H1 (cell line): Measurements from ENCODE around the gene SNED1. TPM values are rescaled to one million over a fixed set of nuclear protein-coding genes. Genes with fewer than 3 reads are reported as not detected.

ENCODE experiments used
- CTCF ChIA-PET: fragments of 300-600 bp; sonication (Branson Sonifier 250); formaldehyde crosslinking; loops from one replicate; lab custom pipeline; 2021; ENCODE audit not compliant: partially characterized antibody; lab: Charles Lee
- POLR2A ChIA-PET: fragments of 300-600 bp; sonication (Branson Sonifier 250); formaldehyde crosslinking; loops from one replicate; lab custom pipeline; 2021; ENCODE audit warnings: inconsistent platforms; ENCODE audit not compliant: partially characterized antibody; lab: Charles Lee
- DNase-seq, 2 experiments: peaks; one replicate each; pipeline versions ENCODE4 v3.0.0 to v3.0.0-alpha.2; 2010 to 2022; ENCODE audit warnings: low spot score in 2 of 2, low read depth in 1 of 2, mixed read lengths in 1 of 2
- FAIRE-seq: peaks from 2 replicates; lab custom pipeline; 2011; peaks lifted over from hg19 to GRCh38; lab: Jason Lieb, UNC
- H2AFZ ChIP-seq: 2 replicates; pipeline ENCODE4 v1.8.1; 2012; ENCODE audit warnings: low read length, inconsistent platforms
- H2AK5ac ChIP-seq: 2 replicates; pipeline ENCODE4 v1.6.1; 2013; ENCODE audit warnings: low read depth, low read length
- H2BK120ac ChIP-seq: replicated peaks from 2 replicates; pipeline ENCODE3; 2013; ENCODE audit warnings: low read depth, low read length, inconsistent platforms
- H2BK12ac ChIP-seq: 2 replicates; pipeline ENCODE4 v1.6.1; 2013; ENCODE audit warnings: low read depth, low read length
- H2BK15ac ChIP-seq: 2 replicates; pipeline ENCODE4 v1.6.1; 2013; ENCODE audit warnings: low read length
- H2BK20ac ChIP-seq: 2 replicates; pipeline ENCODE4 v1.6.1; 2013; ENCODE audit warnings: low read length
- H2BK5ac ChIP-seq: 2 replicates; pipeline ENCODE4 v1.6.1; 2013; ENCODE audit warnings: low read depth, low read length
- H3K14ac ChIP-seq: 2 replicates; pipeline ENCODE4 v1.6.1; 2013; ENCODE audit warnings: inconsistent platforms; ENCODE audit not compliant: insufficient read length
- H3K18ac ChIP-seq: 2 replicates; pipeline ENCODE4 v1.6.1; 2013; ENCODE audit warnings: low read length; ENCODE audit errors: extremely low read depth
- H3K23ac ChIP-seq: 2 replicates; pipeline ENCODE4 v1.6.1; 2013; ENCODE audit warnings: inconsistent platforms; ENCODE audit not compliant: insufficient read length
- H3K23me2 ChIP-seq: 2 replicates; pipeline ENCODE4 v1.6.1; 2013; ENCODE audit warnings: low read depth, low read length
- H3K27ac ChIP-seq: 2 replicates; pipeline ENCODE4 v1.6.1; 2011; ENCODE audit warnings: low read depth, low read length, inconsistent platforms
- H3K27me3 ChIP-seq, 4 experiments: replicated peaks in 1 of 4; 1 replicate in 1 of 4; 2 replicates in 3 of 4; pipeline versions ENCODE4 v1.6.1 to v1.8.1; 2011 to 2013; ENCODE audit warnings: low read length in 3 of 4, mild to moderate bottlenecking in 3 of 4, inconsistent platforms in 2 of 4, mixed read lengths in 2 of 4, moderate library complexity in 1 of 4; ENCODE audit not compliant: control insufficient read depth in 3 of 4, insufficient read depth in 3 of 4; ENCODE audit errors: extremely low read depth in 1 of 4
- H3K36me3 ChIP-seq, 4 experiments: 2 replicates each; pipeline versions ENCODE4 v1.6.1 to v1.8.1; 2011 to 2013; ENCODE audit warnings: mild to moderate bottlenecking in 4 of 4, low read length in 3 of 4, moderate library complexity in 2 of 4, control low read depth in 1 of 4, inconsistent platforms in 1 of 4; ENCODE audit not compliant: insufficient read depth in 4 of 4, control insufficient read depth in 2 of 4
- H3K4ac ChIP-seq: replicated peaks from 2 replicates; pipeline ENCODE3; 2013; ENCODE audit warnings: low read length, low read depth, mixed read lengths, inconsistent platforms; ENCODE audit not compliant: insufficient read length
- H3K4me1 ChIP-seq, 4 experiments: replicated peaks in 1 of 4; 1 replicate in 1 of 4; 2 replicates in 3 of 4; pipeline versions ENCODE4 v1.6.1 to v1.8.1; 2011 to 2013; ENCODE audit warnings: low read length in 3 of 4, inconsistent platforms in 2 of 4, mixed read lengths in 1 of 4; ENCODE audit not compliant: insufficient read depth in 4 of 4, control insufficient read depth in 3 of 4
- H3K4me2 ChIP-seq, 2 experiments: 2 replicates each; pipeline versions ENCODE4 v1.6.1 to v1.8.1; 2011 to 2013; ENCODE audit warnings: low read depth in 2 of 2, low read length in 2 of 2, control low read depth in 1 of 2, inconsistent platforms in 1 of 2, mild to moderate bottlenecking in 1 of 2; ENCODE audit not compliant: insufficient read depth in 1 of 2
- H3K4me3 ChIP-seq, 4 experiments: fragments of 200-600, 300-600 bp in 1 of 4; sonication (generic), shearing (Covaris generic), sonication (Bioruptor Twin) in 1 of 4; 2 replicates each; pipeline versions ENCODE4 v1.5.1 to v1.8.1; 2011 to 2016; ENCODE audit warnings: low read length in 4 of 4, low read depth in 3 of 4, control low read depth in 2 of 4, inconsistent platforms in 2 of 4, mild to moderate bottlenecking in 2 of 4, mixed read lengths in 1 of 4, moderate library complexity in 1 of 4; ENCODE audit not compliant: insufficient read depth in 2 of 4; ENCODE audit errors: extremely low read depth in 1 of 4
- H3K56ac ChIP-seq: replicated peaks from 2 replicates; pipeline ENCODE3; 2013; ENCODE audit warnings: low read depth, mild to moderate bottlenecking, mixed read lengths, low read length, inconsistent platforms; ENCODE audit not compliant: insufficient read length
- H3K79me1 ChIP-seq: 2 replicates; pipeline ENCODE4 v1.6.1; 2013; ENCODE audit warnings: low read depth, low read length, control low read depth
- H3K79me2 ChIP-seq, 2 experiments: 2 replicates each; pipeline versions ENCODE4 v1.6.1 to v1.8.1; 2012 to 2013; ENCODE audit warnings: low read length in 2 of 2, mild to moderate bottlenecking in 2 of 2, inconsistent platforms in 1 of 2; ENCODE audit not compliant: insufficient read depth in 2 of 2, control insufficient read depth in 1 of 2
- H3K9ac ChIP-seq, 4 experiments: replicated peaks in 1 of 4; 1 replicate in 1 of 4; 2 replicates in 3 of 4; pipeline versions ENCODE4 v1.6.1 to v1.8.1; 2011 to 2013; ENCODE audit warnings: low read depth in 3 of 4, low read length in 3 of 4, control low read depth in 2 of 4, mild to moderate bottlenecking in 2 of 4, moderate library complexity in 2 of 4, inconsistent platforms in 1 of 4; ENCODE audit errors: extremely low read depth in 1 of 4
- H3K9me3 ChIP-seq, 2 experiments: 2 replicates each; pipeline versions ENCODE4 v1.6.1 to v1.8.1; 2012 to 2013; ENCODE audit warnings: mild to moderate bottlenecking in 2 of 2, moderate library complexity in 2 of 2, control low read depth in 1 of 2, inconsistent platforms in 1 of 2, low read depth in 1 of 2, low read length in 1 of 2, mixed read lengths in 1 of 2; ENCODE audit not compliant: insufficient read depth in 2 of 2
- H4K20me1 ChIP-seq, 2 experiments: replicated peaks in 1 of 2; 2 replicates each; pipeline versions ENCODE3 to v1.8.1; 2011 to 2013; ENCODE audit warnings: inconsistent platforms in 2 of 2, low read length in 2 of 2, mild to moderate bottlenecking in 1 of 2; ENCODE audit not compliant: insufficient read depth in 2 of 2, control insufficient read depth in 1 of 2
- H4K5ac ChIP-seq: 2 replicates; pipeline ENCODE4 v1.6.1; 2013; ENCODE audit warnings: low read length, low read depth, mixed read lengths, inconsistent platforms; ENCODE audit not compliant: insufficient read length
- H4K8ac ChIP-seq: 2 replicates; pipeline ENCODE4 v1.8.0; 2013; ENCODE audit warnings: mild to moderate bottlenecking, moderate library complexity, low read length, inconsistent platforms; ENCODE audit not compliant: insufficient read depth; ENCODE audit errors: extremely low read depth
- H4K91ac ChIP-seq: replicated peaks from 2 replicates; pipeline ENCODE3; 2013; ENCODE audit warnings: low read length, mixed read lengths, inconsistent platforms; ENCODE audit not compliant: insufficient read length
- ASH2L ChIP-seq: fragments of 200-600, 300-600 bp; sonication (generic); IDR thresholded peaks from one replicate; pipeline ENCODE4 v1.7.1; 2017; ENCODE audit warnings: low read length
- CEBPB ChIP-seq: IDR thresholded peaks from 2 replicates; pipeline ENCODE4 v1.6.1; 2012; ENCODE audit warnings: low read depth, low read length
- NANOG ChIP-seq: IDR thresholded peaks from 2 replicates; pipeline ENCODE4 v1.6.1; 2011; ENCODE audit warnings: low read length, low read depth, mild to moderate bottlenecking, inconsistent platforms; ENCODE audit not compliant: insufficient read depth, poor library complexity, severe bottlenecking
- SP4 ChIP-seq: IDR thresholded peaks from 2 replicates; pipeline ENCODE4 v1.6.1; 2012; ENCODE audit warnings: low read length, inconsistent platforms
- WGBS, 2 experiments: shearing (Covaris generic) in 1 of 2; methylation state at CpG; one replicate each; pipeline versions ENCODE4 v1.1.6 to v1.1.7; 2013 to 2015; ENCODE audit warnings: low lambda C conversion rate in 2 of 2, mixed read lengths in 2 of 2, inconsistent platforms in 1 of 2, low coverage in 1 of 2, missing lambda C conversion rate in 1 of 2; ENCODE audit not compliant: insufficient replicate concordance in 2 of 2, insufficient coverage in 1 of 2, insufficient read length in 1 of 2; ENCODE audit errors: extremely low coverage in 1 of 2, missing lambda C conversion rate in 1 of 2; 5-methylcytosine and 5-hydroxymethylcytosine counted together
- polyA plus RNA-seq, 7 experiments: library from polyadenylated mRNA; depleted of rRNA in 3 of 7; stranded (reverse) in 5 of 7; unstranded in 2 of 7; fragments of >200 nt in 5 of 7; fragments of 200-250 nt in 2 of 7; gene quantifications; 1 replicate in 5 of 7; 2 replicates in 1 of 7; 4 replicates in 1 of 7; pipeline versions ENCODE4 v1.2.1 to v1.2.3, GENCODE V29; 2011 to 2013; ENCODE audit warnings: missing spikeins in 2 of 7, mixed read lengths in 2 of 7
- total RNA-seq: library from RNA; stranded (reverse); fragmentation: NEBNext Ultra II Directional; extraction: Animal tissue kit (Norgen Biotek cat#: 25700); gene quantifications from 2 replicates; pipeline ENCODE4 v1.2.1, GENCODE V29; 2021

The SNED1 gene
- total and polyA plus RNA-seq, 2 of the 8 experiments (the other 6 are each of a cell fraction or from before 2014, with no cell fraction given): 1.9 TPM

DNA sequence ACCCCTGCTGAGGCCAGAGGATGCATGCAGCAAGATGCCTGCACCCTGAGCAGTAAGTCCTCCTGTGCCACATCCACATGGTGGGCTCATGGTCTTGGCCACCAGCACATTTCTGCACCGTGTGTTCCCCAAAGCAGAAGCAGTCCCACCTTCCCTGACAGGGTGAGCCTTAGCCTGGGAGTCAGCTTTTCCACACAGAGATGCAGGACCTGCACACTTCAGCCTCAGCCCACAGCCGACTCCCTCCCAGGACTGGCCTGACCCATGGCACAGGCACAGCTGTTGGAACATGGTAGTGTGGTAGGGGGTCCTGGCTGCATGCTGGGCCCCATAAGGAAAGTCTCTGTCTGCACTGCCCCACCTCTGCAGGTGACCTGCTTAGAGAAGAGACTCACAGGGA, 5.0 kb downstream of the SNED1 start:
- H2BK20ac ChIP-seq: no peak overlapping the region
- H3K4ac ChIP-seq: no peak overlapping the region
- no peak overlapping the region for H3K56ac ChIP-seq
- no peak overlapping the region for H2AFZ ChIP-seq
- H2BK5ac ChIP-seq: no peak overlapping the region
- no peak overlapping the region for H2BK12ac ChIP-seq
- H3K18ac ChIP-seq: no peak overlapping the region
- no peaks in the 10 kb centered on the region for H3K79me2 ChIP-seq
- peaks cover 11 to 13% of the 10 kb centered on the region in 2 experiments for H3K9me3 ChIP-seq
- H3K23ac ChIP-seq: no peak overlapping the region
- ChIA-PET CTCF (interaction anchor here (3.1 kb wide), 1 partner anchor 14 kb away, joined by 14 read pairs; no protein-coding TSS in a partner anchor), POLR2A (interaction anchor here (0.8 kb wide), 1 partner anchor 158 kb away, joined by 3 read pairs; no protein-coding TSS in a partner anchor)
- H3K4me2 ChIP-seq: no peak overlapping the region
- H4K8ac ChIP-seq: no peak overlapping the region
- H2BK120ac ChIP-seq: no peak overlapping the region
- H3K27ac ChIP-seq: no peak overlapping the region
- H3K4me3 ChIP-seq: no peak overlapping the region
- DNase-seq (no peak), FAIRE-seq (no peak)
- no peaks in the 10 kb centered on the region for H3K79me1 ChIP-seq
- no peak overlapping the region for H2BK15ac ChIP-seq
- H4K20me1 ChIP-seq: peaks cover 0 to 7% of the 10 kb centered on the region in 2 experiments
- H3K14ac ChIP-seq: no peak overlapping the region
- no peak overlapping the region for H3K9ac ChIP-seq
- 83% methylated on average over 2 of the region's 2 CpGs; no CpG with 5 or more reads in 1 of the 2 experiments for WGBS, 2 experiments
- H4K91ac ChIP-seq: no peak overlapping the region
- no peak overlapping the region for H2AK5ac ChIP-seq
- peaks cover 0 to 4% (median 1%) of the 10 kb centered on the region in 4 experiments; a peak in 3 of 7 replicates for H3K4me1 ChIP-seq
- TF ChIP-seq CEBPB: no peak
- TF ChIP-seq NANOG: no peak
- TF ChIP-seq ASH2L: no peak
- no peak for TF ChIP-seq SP4
- no peaks in the 10 kb centered on the region for H3K36me3 ChIP-seq
- H3K23me2 ChIP-seq: peaks cover 4% of the 10 kb centered on the region; the same call in 1 of the 2 replicates
- H4K5ac ChIP-seq: no peak overlapping the region
- H3K27me3 ChIP-seq: peaks cover 5 to 27% (median 15%) of the 10 kb centered on the region in 4 experiments
